NCI-H146 treated with DMSO at 0.1 percent for 48 hours (cell line): ENCODE measurements around the gene ZGRF1.
"Not testable (repeated sequence)": the region's sequence is repeated elsewhere in the genome, so short reads cannot be mapped to it uniquely, and the experiment has no call there.

Experiments
- DNase-seq: peaks from one replicate; lab custom pipeline; 2025; ENCODE audit not compliant: unreplicated experiment; lab: John Stamatoyannopoulos, UW

ZGRF1 gene

DNA sequence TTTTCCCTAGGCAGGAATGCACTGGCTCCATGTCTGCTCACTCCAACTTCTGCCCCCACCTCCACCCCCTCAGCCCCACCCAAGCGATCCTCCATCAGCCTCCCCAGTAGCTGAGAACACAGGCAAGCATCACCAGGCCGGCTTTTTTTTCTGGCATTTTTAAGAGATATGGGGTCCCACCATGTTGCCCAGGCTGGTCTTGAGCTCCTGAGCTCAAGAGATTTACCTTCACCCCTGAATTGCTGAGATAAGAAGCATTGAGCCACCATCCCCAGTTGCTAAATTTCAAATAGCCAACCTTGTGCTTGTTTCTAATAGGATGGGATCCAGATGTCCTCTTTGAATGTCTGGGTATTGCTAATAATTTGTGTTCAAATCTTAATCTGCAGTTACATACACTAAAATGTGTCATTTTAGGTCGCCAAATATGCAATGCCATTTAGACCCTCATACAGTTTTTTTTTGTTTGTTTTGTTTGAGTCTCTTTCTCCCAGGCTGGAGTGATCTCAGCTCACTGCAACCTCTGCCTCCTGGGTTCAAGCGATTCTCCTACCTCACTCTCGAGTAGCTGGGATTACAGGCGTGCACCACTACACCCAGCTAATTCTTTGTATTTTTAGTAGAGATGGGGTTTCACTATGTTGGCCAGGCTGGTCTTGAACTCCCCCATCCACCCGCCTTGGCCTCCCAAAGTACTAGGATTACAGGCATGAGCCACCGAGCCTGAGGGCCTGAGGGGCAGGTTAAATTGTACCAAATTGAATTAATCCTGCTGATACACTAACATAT is 9.0 kb upstream of the ZGRF1 start:
- DNase-seq, result no peak

DNA sequence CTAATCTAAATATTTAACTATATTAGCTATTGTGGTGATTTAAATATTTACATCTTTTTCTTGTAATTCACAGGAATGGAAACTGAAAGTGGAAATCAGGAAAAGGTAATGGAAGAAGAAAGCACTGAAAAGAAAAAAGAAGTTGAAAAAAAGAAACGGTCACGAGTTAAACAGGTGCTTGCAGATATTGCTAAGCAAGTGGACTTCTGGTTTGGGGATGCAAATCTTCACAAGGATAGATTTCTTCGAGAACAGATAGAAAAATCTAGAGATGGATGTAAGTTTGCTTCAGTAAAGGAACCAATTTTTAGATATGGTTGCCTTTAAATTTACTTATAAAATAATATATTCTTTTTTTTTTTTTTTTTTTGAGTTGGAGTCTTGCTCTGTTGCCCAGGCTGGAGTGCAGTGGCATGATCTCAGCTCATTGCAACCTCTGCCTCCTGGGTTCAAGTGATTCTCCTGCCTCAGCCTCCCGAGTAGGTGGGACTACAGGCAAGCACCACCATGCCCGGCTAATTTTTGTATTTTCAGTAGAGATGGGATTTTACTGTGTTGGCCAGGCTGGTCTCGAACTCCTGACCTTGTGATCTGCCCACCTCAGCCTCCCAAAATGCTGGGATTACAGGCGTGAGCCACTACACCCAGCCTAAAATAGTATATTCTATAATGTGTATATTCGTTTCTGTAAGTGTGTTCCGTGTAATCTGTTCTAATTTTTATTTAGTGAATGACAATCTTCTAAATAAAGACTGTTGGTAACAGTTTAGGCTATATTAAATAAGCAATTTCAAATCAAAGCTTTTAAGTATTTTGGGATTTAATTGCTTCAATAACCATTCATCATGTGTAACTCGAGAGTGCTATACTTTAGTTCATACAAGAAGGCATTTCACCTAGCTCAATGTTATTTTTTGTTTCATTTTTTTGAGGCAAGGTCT is 8.2 kb upstream of the ZGRF1 start:
- not testable (repeated sequence) for DNase-seq

DNA sequence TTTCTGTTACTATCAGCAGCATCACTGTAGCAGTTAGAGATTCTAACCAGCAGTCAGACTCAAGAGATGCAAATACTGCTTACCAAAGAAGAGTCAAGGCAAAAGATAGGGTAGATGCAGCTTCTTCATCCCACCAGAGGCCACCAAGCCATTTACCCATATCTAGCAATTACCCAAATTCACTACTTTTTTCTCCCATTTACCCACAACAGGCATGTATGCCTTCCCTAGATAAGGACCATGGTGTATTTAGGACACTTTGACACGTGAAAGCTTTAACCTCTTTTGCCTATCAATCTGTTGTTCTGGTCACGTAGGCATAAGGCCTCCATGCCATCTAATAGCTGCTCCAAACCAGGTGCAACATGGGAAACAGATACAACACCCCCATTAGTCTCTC is 5.8 kb upstream of the ZGRF1 start:
- DNase-seq, result no peak

DNA sequence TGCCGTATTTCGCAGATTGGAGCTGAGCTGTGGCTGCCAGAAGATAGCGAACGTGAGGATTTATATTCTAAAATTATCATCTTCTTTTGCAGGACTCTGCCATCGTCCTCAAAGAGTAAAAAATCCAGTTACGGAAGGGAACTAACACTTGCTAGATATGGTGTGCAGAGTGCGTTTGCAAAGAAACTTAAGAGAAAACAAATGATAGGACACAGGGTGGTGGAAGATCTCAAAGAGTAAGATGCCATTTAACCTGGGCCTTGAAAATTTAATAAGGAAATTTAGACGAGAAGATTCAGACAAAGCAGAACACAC is 800 bp upstream of the ZGRF1 start:
- no peak for DNase-seq

DNA sequence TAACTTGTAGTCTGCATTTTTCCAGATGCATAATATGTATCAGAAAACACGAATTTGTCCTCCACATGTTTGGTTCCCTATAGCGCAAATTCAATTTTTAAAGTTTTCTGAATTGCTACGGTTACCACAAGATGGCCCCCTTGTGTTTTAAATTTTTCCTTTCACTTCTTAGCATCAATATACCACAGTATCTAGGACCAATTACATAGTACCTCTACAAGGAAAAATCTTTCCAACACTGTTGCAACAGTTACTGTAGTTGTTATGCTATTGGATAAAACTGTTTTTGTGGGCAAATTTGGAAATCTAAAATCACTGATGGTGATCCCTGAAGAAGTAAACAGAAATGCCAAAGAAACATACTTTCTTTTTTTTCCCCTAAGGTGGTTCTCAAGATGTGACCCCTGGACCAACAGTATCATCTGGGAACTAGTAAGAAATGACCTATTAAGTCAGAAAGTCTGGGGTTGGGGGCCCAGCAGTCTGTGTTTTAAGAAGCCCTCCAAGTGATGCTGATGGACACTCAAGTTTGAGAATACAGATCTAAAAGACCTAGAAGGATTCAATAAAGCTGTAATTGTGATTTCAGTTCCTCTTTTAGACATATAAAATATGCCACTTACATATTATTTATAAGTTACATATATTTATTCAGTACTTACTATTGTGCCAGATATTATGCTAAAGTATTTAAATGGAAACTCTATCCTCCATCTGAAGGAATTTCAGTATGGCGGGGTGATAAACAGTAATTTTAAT is 3.1 kb downstream of the ZGRF1 start:
- no peak for DNase-seq

DNA sequence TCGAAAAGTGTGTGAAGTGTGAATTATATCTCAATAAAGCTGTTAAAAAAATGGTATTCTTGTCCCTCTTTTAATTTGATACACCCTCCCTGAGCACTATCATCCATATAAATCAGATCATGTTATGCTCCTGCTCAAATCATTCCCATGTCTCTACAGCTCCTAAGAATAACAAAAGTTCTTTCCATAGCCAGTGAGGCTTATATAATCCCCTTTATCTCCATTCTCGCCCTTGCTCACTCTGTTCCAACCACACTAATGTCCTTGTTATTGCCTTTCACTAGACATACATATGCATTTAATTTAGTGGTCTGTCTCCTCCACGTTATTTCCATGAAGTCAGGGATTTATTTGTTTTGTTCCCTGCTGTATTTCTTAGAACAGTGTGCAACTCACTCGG is 10.5 kb downstream of the ZGRF1 start:
- DNase-seq, result no peak

DNA sequence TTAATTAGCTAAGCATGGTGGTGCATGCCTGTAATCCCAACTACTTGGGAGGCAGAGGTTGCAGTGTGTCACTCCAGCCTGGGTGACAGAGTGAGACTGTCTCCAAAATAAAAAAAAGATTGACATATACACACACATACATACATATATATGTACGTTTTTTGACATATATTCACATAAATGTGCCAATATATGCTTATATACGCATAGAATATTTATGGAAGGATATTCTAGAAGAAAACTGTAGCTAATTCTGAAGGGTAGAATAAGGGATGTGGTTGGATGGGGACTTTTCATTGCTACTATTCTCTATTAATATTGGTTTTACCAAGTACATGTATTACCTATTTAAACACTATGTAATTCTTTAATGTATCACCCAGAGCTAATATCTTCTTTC is 19.7 kb downstream of the ZGRF1 start:
- DNase-seq, result no peak

DNA sequence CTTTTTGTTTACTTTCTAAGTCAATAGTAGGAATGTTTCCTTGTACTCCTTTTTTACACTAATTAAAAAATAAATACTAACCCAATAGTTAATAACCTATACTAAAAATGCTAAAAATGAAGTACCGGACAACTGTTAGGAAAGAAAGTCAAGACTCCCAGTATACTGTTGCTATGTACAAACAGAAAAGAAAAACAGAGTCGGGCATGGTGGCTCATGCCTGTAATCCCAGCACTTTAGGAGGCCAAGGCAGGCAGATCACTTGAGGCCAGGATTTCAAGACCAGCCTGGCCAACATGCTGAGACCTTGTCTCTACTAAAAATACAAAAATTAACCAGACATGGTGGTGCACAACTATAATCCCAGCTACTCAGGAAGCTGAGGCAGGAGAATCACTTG is 23.9 kb downstream of the ZGRF1 start:
- DNase-seq, result not testable (repeated sequence)

DNA sequence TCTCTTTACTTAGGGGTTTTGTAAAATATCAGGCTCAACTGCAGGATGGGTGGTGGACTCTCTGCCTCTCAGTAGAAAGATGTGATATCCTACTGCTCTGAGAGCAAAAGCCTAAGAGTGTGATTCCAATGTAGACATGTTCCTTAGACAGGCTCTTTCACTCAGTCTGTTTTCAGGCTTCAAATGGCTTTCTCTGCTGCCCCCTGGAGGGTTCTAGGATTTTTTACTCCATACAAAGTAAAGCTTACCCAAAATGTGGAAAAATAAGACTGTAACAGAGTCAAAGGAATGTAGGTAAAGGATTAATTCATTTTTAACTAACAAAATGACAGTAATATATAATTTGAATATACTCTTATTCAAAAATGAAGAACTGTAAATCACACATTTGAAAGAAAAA is 32.1 kb downstream of the ZGRF1 start:
- peak; percentile 8 for DNase-seq

DNA sequence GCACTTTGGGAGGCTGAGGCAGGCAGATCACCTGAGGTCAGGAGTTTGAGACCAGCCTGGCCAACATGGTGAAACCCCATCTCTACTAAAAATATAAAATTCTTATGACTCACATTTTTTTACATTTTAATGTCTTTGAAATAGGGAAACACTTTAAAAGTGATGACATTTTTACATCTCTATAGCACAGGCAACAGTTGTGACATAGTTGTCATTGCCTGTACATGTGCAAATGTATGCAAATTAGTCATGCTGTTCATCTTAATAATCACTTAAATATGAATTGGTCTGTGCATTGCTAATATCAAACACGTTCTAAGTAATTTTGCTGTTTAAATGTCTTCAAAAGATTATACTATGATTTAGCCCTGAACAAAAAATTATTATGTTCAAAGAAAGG is 41.7 kb downstream of the ZGRF1 start:
- no peak for DNase-seq

DNA sequence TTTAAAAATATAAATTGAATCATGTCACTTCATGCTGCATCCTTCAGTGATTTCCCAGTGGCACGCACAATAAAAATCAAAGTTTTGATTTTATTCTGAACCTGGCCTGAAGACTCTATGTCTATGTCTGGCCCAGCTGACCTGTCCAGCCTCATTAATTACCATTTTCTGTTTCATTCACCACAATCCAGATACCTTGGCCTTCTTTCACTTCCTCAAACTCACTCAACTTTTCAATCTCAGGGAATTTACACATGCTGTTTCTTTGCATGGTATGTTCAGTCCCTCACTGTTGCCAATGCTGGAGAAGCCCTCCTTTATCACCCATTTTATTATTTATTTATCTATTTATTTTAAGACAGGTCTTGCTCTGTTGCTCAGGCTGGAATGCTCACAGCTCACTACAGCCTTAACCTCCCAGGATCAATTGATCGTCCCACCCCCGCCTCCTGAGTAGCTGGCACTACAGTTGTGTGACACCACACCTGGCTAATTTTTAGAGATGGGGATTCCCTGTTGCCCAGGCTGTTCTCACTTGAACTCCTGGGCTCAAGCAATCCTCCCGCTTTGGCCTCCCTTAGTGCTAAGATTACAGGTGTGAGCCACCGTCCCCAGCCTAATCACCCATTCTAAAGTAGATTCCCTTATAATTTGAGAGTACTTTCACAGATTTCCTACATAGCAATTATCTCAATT is 43.1 kb downstream of the ZGRF1 start:
- DNase-seq, result no peak

DNA sequence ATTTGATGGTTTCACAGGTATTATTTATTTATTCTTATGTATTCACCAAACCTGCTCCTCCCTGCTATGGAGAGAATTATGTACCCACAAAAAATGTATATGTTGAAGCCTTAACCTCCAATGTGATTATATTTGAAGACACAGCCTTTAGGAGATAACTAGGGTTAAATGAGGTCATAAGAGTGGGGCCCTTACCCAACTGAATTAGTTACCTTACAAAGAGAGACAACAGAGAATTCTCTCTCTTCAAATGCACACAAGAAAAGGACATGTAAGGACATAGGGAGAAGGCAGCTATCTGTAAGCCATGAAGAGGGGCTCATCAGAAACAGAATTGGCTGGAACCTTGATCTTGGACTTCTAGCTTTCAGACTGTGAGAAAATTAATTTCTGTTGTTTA is 44.0 kb downstream of the ZGRF1 start:
- no peak for DNase-seq

DNA sequence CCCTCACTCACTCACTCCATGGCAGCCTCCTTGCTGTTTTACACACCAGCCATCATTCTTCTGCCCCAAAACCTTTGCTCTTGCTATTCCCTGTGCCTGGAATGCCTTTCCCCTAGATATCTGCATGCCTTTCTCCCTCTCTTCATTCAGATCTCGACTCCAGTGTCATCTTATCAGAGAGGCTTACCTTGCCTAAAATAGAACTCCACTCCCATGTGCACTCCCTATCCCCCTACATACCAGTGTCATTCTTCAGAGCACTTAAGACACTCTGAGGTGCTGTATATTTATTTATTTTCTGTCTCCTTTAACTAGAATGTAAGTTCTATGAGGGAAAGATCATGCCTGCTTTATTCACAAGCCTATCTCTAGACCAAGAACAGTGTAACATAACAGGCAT is 45.1 kb downstream of the ZGRF1 start:
- DNase-seq, result no peak

DNA sequence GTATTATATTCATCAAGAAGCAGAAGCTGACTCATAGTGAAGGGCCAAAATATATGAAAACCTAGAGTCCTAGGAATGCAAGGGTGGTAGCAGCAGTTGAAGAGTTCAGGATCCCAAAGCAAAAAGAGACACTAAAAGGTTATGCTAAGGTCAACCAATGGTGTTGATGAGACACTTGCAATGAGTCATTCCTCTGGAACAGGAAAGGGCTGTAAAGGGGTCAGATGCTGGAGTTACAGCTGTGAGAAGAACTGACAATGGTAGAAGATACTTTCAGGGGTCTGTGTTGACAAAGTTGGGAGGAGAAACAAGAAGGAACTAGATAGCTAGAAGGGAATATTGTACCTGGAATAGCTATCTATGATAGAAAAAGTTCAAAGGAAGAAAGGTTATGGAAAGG is 47.5 kb downstream of the ZGRF1 start:
- DNase-seq, result no peak

DNA sequence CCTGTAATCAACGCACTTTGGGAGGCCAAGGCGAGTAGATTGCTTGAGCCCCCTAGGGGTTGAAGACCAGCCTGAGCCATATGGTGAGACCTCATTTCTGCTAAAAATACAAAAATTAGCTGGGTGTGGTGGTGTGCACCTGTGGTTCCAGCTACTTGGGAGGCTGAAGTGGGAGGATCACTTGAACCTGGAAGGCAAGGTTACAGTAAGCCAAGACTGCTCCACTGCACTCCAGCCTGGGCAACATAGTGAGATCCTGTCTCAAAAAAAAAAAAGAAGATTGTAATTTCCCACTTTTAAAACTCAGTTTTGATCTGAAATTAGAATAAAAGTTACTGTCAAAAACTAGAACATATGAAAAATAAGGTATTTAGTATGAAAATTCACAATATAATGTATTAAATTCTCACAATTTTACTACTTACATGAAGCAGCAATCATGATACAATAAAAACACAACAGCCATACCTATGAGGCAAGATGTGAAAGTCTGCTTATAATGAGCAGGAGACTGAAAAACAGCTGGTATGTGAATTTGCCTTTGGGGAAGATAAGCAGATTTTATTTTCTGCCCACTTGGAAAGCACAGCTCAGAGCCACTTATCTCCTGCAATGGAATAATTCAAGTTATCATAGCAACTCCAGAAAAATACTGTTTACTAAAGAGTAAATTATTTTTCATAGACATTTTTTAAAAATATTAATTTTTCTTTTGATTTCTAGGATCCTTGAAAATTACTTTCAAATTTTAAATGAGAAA is 50.6 kb downstream of the ZGRF1 start:
- no peak for DNase-seq

DNA sequence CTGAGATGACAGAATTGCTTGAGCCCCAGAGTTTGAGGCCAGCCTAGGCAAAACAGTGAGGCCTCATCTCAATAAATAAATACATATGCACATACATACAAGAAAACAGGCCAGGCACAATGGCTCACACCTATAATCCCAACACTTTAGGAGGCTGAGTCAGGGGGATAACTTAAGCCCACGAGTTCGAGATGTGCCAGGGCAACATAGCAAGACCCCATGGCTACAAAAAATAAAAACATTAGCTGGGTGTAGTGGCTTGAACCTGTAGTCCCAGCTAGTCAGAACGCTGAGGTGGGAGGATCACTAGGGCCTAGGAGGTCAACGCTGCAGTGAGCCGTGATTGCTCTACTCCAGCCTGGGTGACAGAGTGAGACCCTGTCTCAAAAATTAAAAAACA is 69.2 kb downstream of the ZGRF1 start:
- DNase-seq, result no peak

DNA sequence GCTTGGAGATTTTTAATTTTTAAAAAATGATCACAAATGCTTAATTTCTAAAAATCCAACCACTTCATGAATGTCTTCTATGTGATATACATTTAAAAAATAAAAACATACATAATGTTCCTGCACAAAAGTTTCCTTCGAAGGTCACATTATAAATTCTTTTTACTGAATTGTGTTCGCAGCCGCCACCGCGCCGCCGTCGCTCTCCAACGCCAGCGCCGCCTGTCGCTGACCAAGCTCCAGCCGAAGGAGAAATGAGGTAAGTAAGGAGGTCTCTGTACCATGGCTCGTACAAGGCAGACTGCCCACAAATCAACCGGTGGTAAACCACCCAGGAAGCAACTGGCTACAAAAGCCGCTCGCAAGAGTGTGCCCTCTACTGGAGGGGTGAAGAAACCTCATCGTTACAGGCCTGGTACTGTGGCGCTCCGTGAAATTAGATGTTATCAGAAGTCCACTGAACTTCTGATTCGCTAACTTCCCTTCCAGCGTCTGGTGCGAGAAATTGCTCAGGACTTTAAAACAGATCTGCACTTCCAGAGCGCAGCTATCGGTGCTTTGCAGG is 71.9 kb downstream of the ZGRF1 start:
- no peak for DNase-seq

DNA sequence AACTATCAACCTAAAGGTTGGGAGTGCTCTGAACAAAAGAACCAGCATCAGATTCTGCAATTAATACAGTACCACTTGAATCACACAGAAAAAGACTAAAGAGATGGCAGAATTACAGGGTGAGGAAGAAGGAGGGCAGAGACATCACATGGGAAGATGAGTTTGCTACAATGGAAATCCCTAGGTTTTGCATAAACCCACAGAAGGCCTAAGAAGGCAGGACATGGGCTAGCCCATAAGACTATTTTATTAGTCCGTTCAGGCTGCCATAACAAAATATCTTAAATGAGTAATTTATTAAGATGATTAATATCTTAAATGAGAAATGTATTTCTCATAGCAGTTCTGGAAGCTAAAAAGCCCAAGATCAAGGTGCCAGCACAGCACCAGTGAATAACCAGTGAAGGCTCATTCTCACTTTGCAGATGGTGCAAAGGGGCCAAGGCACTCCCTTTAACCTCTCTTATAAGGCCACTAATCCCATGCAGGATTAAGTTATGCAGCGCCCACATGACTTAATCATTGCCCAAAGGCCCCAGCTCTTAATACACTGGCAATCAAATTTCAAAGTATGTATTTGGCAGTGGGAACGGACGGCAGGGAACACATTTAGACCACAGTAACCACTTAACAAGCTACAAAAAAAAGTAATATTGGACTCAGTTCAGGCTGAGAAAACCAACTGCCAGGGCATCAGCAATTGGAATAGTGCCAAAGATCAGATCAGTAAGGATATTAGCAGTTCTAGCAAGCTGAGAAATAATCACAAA is 73.1 kb downstream of the ZGRF1 start:
- no peak for DNase-seq

DNA sequence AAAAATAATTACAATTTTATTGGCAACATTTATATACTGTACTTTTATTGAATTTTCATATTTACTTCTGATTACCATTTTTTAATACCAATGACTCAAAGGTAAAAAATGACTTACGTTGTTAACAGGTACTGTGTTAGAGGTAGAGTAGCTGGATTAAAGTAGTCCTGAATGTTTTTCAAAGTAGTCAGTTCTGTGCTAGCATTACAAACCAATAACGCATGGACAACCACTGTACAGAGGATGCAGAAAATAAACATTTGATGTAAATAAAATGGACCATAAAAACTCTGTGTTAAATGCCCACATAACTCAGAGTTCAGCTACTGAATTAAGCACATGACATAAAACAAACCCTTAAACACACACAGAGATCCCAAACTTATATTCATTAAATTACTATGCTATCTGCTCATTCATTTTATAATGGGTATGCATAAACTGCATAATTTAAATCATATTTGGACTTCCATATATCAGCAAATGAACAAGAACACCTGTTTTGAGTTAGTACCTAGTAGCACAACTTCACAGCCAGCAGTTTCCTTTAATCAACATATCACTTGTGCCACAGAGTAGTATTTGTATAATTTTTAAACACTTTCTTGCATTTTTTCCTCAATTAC is 74.3 kb downstream of the ZGRF1 start:
- DNase-seq, result no peak
